Measurements from ENCODE around the gene G6PD.

DNA sequence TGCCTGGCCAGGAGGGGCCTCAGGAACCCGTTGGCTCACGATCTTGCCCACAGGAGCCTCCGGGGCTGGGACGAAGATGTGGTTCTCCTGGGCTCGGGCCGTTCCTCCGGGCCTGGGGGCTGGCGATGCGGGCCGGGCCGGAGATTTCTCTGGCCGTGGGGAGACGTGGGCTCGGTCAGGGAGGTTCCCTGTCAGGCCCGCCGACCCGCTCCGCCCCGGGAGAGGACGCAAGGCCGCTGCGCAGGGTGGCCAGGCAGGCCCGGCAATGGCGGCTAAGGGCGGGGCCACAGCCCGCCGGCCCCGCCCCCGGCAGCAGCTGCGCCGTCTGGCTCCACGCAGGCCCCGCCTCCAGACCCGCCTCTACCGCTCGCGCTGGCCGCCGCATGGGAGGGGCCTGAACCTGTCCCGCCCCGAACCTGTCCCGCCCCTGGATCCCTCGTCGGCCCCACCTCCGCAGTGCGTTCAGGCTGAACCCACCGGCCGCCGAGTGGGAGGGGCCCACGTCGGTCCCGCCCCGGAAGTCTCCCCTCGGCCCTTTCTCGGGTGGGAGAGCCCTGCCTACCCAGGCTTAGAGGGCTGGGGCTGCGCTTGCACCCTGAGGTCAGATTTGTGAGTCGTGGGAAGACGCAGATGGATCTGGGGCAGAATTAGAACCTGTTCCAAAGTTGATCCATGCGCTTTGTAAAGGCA, 30.5 kb downstream of the G6PD start, which contains the start of gene FAM3A:
- TF ChIP-seq, protein P1, sequence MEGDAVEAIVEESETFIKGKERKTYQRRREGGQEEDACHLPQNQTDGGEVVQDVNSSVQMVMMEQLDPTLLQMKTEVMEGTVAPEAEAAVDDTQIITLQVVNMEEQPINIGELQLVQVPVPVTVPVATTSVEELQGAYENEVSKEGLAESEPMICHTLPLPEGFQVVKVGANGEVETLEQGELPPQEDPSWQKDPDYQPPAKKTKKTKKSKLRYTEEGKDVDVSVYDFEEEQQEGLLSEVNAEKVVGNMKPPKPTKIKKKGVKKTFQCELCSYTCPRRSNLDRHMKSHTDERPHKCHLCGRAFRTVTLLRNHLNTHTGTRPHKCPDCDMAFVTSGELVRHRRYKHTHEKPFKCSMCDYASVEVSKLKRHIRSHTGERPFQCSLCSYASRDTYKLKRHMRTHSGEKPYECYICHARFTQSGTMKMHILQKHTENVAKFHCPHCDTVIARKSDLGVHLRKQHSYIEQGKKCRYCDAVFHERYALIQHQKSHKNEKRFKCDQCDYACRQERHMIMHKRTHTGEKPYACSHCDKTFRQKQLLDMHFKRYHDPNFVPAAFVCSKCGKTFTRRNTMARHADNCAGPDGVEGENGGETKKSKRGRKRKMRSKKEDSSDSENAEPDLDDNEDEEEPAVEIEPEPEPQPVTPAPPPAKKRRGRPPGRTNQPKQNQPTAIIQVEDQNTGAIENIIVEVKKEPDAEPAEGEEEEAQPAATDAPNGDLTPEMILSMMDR (IDR thresholded peaks at IDR 0.05; ENCODE audit: insufficient read depth, low read length), result no peak
- peak; percentile 57 for TF ChIP-seq POLR2AphosphoS5 (IDR thresholded peaks at IDR 0.05; ENCODE audit: low read depth)
- TF ChIP-seq REST (IDR thresholded peaks at IDR 0.05; ENCODE audit: insufficient replicate concordance, low read depth), result no peak
- TF ChIP-seq GABPA (IDR thresholded peaks at IDR 0.05; ENCODE audit: low read depth), result no peak
- no peak for TF ChIP-seq SPI1 (IDR thresholded peaks at IDR 0.05; ENCODE audit: borderline replicate concordance, low read depth)

Data from HL-60 (cell line).